Thoracic aorta endothelial cell (primary cell): ENCODE measurements around the gene SPNS2. TPM values are rescaled to one million over a fixed set of nuclear protein-coding genes. Genes with fewer than 3 reads are reported as not detected.

Experiments
- total RNA-seq: library from RNA; depleted of rRNA; stranded (reverse); fragments of >200 nt; gene quantifications from 2 replicates; pipeline ENCODE4 v1.2.3, GENCODE V29; 2012

Gene SPNS2
- 12.1 and 13.4 TPM in 2 replicates for total RNA-seq

GRCh38 chr17:4498461-4499397, at the start of gene SPNS2:
TSS of gene SPNS2 (plus strand) at chr17:4498881. CDS start at chr17:4499048, 167 bp downstream.

GRCh38 chr17:4554997-4555799, 56.5 kb downstream of the SPNS2 start, which contains the start of gene MYBBP1A:
TSS of gene MYBBP1A (minus strand) at chr17:4555384. CDS start at chr17:4555324, 60 bp downstream.

GRCh38 chr17:4560421-4560820, 61.7 kb downstream of the SPNS2 start, which contains the start of gene GGT6:
TSS of gene GGT6 (minus strand) at chr17:4560577. CDS start at chr17:4560521, 56 bp downstream.

GRCh38 chr17:4584101-4584916, 85.6 kb downstream of the SPNS2 start, which contains the start of gene SMTNL2:
TSS of gene SMTNL2 (plus strand) at chr17:4584529. CDS start at chr17:4584606, 77 bp downstream.

Other genes starting within 250 kb of the SPNS2 start
- 49.0 and 50.1 TPM in 2 replicates for gene ANKFY1, start 234.9 kb upstream of the SPNS2 start, total RNA-seq
- gene UBE2G1, start 132.2 kb upstream of the SPNS2 start, total RNA-seq: 68.4 and 85.1 TPM in 2 replicates
- gene SPNS3, start 64.9 kb upstream of the SPNS2 start, total RNA-seq: 0.22 TPM in 1 of 2 replicates, not detected in the other
- 65.3 and 83.6 TPM in 2 replicates for gene MYBBP1A, start 56.5 kb downstream of the SPNS2 start, total RNA-seq
- not detected in 2 replicates for gene GGT6, start 61.7 kb downstream of the SPNS2 start, total RNA-seq
- gene SMTNL2, start 85.6 kb downstream of the SPNS2 start, total RNA-seq: not detected in 2 replicates
- gene ALOX15, start 142.8 kb downstream of the SPNS2 start, total RNA-seq: not detected in 2 replicates
- gene PELP1, start 205.3 kb downstream of the SPNS2 start, total RNA-seq: 23.3 and 40.8 TPM in 2 replicates
- 18.4 and 20.7 TPM in 2 replicates for gene ARRB2, start 211.8 kb downstream of the SPNS2 start, total RNA-seq
- gene MED11, start 232.5 kb downstream of the SPNS2 start, total RNA-seq: 12.0 and 14.9 TPM in 2 replicates
- 0.27 TPM in 1 of 2 replicates, not detected in the other for gene ZMYND15, start 241.0 kb downstream of the SPNS2 start, total RNA-seq
- 2.8 and 5.6 TPM in 2 replicates for gene CXCL16, start 241.0 kb downstream of the SPNS2 start, total RNA-seq